HEK293T (cell line): ENCODE results near the gene ATXN2.

ENCODE experiments used
- CTCF ChIA-PET: fragments of 350-600 bp; formaldehyde crosslinking; extraction: SDS; loops from one replicate; lab custom pipeline; 2021; ENCODE audit warnings: antibody characterized with exemption, inconsistent platforms; lab: Yijun Ruan, JAX
- POLR2A ChIA-PET: fragments of 350-600 bp; formaldehyde crosslinking; extraction: SDS; loops from one replicate; lab custom pipeline; 2020; ENCODE audit warnings: antibody characterized with exemption, inconsistent platforms; lab: Yijun Ruan, JAX
- DNase-seq: peaks from one replicate; pipeline ENCODE4 v3.0.0; 2012; ENCODE audit warnings: mixed read lengths; ENCODE audit errors: extremely low spot score
- ARNT ChIP-seq: fragments of 450-650 bp; IDR thresholded peaks from 2 replicates; pipeline ENCODE4 v1.6.1; 2017; ENCODE audit warnings: mild to moderate bottlenecking
- BHLHE40 ChIP-seq: fragments of 450-650 bp; IDR thresholded peaks from 2 replicates; pipeline ENCODE4 v1.6.1; 2016; ENCODE audit warnings: mild to moderate bottlenecking, moderate library complexity, borderline replicate concordance
- CTBP1 ChIP-seq: fragments of 450-650 bp; IDR thresholded peaks from 2 replicates; pipeline ENCODE4 v1.6.1; 2016; ENCODE audit warnings: borderline replicate concordance
- ELF4 ChIP-seq: fragments of 450-650 bp; IDR thresholded peaks from 2 replicates; pipeline ENCODE4 v1.6.1; 2017; ENCODE audit warnings: antibody characterized with exemption
- FOXA1 ChIP-seq: fragments of 450-650 bp; IDR thresholded peaks from 2 replicates; pipeline ENCODE4 v1.6.1; 2016; ENCODE audit warnings: mild to moderate bottlenecking
- FOXK2 ChIP-seq: fragments of 450-650 bp; IDR thresholded peaks from 2 replicates; pipeline ENCODE4 v1.6.1; 2016; ENCODE audit warnings: mild to moderate bottlenecking
- FOXM1 ChIP-seq: fragments of 450-650 bp; IDR thresholded peaks from 2 replicates; pipeline ENCODE4 v1.6.1; 2017; ENCODE audit warnings: mild to moderate bottlenecking, borderline replicate concordance
- HDGF ChIP-seq: fragments of 450-650 bp; IDR thresholded peaks from 2 replicates; pipeline ENCODE4 v1.6.1; 2017; ENCODE audit warnings: antibody characterized with exemption, borderline replicate concordance
- L3MBTL2 ChIP-seq: fragments of 450-650 bp; conservative IDR thresholded peaks from 2 replicates; pipeline ENCODE4 v1.6.1; 2016; ENCODE audit warnings: mild to moderate bottlenecking
- LEF1 ChIP-seq: fragments of 450-650 bp; IDR thresholded peaks from 2 replicates; pipeline ENCODE4 v1.6.1; 2017; ENCODE audit warnings: mild to moderate bottlenecking, borderline replicate concordance
- NFRKB ChIP-seq: fragments of 450-650 bp; IDR thresholded peaks from 2 replicates; pipeline ENCODE4 v1.6.1; 2016; ENCODE audit warnings: mild to moderate bottlenecking, moderate library complexity
- SP1 ChIP-seq: fragments of 450-650 bp; IDR thresholded peaks from 2 replicates; pipeline ENCODE4 v1.6.1; 2017
- SUZ12 ChIP-seq: fragments of 450-650 bp; IDR thresholded peaks from 2 replicates; pipeline ENCODE4 v1.6.1; 2016; ENCODE audit warnings: mild to moderate bottlenecking
- TARDBP ChIP-seq: fragments of 450-650 bp; IDR thresholded peaks from 2 replicates; pipeline ENCODE4 v1.6.1; 2016
- ZNF384 ChIP-seq: fragments of 450-650 bp; IDR thresholded peaks from 2 replicates; pipeline ENCODE4 v1.6.1; 2016
- TF ChIP-seq, protein P1 (sequence below): fragments of 450-650 bp; IDR thresholded peaks from 2 replicates; pipeline ENCODE4 v1.6.1; 2016

Gene ATXN2

DNA sequence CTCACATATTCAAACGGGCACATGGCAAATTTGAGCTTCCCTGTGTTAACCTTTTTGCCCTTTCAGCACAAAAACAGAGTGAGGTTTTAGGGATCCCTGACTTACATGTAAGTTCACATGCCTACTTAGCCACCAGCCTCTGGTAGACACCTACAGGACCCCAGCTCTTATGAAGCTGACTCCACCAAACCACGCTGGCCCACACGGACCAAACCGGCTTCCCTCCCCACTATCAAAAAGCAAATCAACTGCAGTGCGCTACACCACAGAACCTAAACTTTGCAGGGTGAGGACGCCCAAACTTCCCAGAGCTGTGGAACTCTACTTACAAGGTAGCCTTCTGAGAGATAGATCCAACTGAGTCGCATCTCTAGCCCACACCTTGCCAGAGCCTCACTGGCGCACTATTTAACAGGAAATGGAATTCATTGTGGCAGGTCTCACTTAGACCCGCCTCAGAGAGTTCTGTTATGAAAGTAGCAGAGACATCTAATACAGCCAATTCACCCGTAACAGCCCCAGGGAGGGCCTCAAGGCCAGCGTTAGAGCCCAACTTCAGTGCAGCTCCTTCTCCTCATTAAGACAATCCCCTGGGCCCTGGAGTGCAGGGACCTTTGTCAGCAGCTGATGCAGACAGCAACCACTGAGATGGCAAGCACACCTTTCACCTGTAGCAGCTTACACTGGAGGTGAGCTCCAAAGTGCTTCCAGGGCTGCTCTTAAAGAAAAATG is 144.2 kb downstream of the ATXN2 start:
- DNase-seq, result no peak
- TF ChIP-seq FOXM1 (no peak), NFRKB (no peak), BHLHE40 (no peak), L3MBTL2 (no peak), ARNT (no peak), FOXA1 (no peak), FOXK2 (no peak), SP1 (no peak), CTBP1 (no peak), ELF4 (no peak), TARDBP (no peak), ZNF384 (no peak), HDGF (no peak), SUZ12 (no peak)
- TF ChIP-seq, protein P1, sequence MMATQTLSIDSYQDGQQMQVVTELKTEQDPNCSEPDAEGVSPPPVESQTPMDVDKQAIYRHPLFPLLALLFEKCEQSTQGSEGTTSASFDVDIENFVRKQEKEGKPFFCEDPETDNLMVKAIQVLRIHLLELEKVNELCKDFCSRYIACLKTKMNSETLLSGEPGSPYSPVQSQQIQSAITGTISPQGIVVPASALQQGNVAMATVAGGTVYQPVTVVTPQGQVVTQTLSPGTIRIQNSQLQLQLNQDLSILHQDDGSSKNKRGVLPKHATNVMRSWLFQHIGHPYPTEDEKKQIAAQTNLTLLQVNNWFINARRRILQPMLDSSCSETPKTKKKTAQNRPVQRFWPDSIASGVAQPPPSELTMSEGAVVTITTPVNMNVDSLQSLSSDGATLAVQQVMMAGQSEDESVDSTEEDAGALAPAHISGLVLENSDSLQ, result no peak
- ChIA-PET CTCF (interaction anchor here (1.5 kb wide), 1 partner anchor 58 kb away, joined by 4 read pairs; no protein-coding TSS in a partner anchor), POLR2A (no interaction called here)

DNA sequence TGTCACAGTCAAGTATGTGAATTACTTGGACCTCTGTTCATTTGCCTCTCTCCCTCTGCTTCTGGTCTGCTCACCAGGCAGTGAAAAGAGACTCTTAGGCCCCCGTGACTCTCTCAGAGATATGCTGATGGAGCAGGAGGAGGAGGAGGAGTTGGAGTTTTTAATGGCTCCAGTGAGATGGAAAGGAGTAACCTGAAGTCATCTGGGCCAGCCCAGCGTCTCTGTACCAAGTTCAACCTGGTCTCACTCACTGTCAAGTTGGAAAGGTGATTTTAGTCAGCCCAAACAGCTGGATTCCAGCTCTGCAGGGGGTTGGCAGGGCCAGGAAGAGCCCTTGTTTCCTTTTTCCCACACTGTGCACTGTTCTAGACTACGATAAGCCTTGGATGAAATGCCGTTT is 144.8 kb downstream of the ATXN2 start:
- POLR2A ChIA-PET, result no interaction called here
- TF ChIP-seq SP1 (no peak), ELF4 (no peak), LEF1 (no peak), FOXA1 (no peak), SUZ12 (no peak), BHLHE40 (no peak), FOXM1 (no peak), CTBP1 (no peak), HDGF (no peak), FOXK2 (no peak), ZNF384 (no peak), ARNT (no peak), NFRKB (no peak), TARDBP (no peak), L3MBTL2 (no peak)
- TF ChIP-seq, protein P1, result no peak

DNA sequence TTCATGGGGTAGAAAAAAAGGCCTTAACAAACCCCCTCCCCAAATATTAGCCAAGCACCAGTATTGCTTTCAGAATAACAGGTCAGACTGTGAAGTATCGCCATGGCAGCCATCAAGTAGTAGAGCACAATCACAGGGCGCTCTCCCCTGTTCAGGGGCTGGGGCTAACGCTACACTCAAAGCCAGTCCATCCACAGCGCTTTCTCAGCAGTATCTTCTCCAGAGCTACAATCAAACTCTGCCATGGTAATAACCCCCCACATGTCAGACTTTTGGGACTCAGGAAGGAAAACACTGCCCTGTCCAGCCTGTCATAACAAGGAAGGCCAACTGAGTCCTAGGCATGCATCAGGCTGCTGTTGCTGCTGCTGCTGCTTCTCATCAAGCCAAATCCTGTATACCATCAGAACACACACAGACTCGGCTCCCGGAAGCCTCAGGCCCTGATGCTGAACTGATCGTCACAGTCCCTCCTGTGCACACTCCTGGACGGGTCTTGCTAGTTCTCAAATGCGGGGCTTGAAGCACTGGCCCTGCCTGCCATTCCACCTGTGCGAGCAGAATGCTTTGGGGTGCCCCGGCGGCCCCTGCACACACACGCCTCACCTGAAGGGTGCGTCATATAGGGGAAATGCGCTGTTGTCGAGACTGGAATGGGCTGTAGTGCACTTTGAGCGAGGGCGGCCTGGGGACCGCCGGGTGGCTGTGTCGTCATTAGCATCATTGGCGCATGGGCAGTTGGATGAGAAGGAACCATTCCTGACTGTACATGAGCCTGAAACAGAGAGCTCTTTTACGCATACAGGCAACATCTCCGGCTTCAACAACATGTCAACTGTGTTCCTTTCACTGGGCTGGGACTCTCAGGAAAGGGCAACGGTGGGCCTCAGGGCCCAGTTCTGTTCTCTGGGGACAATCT is 145.8 kb downstream of the ATXN2 start:
- no peak for TF ChIP-seq LEF1
- no peak for TF ChIP-seq FOXA1
- ChIA-PET CTCF (interaction anchor here (1.5 to 2.8 kb wide), 2 partner anchors 56 to 57 kb away, joined by 4 to 37 read pairs; no protein-coding TSS in a partner anchor), POLR2A (no interaction called here)
- DNase-seq, result no peak

More for the DNA sequence above, 144.8 kb downstream of the ATXN2 start:
- CTCF ChIA-PET, result interaction anchor here (1.5 kb wide), 1 partner anchor 57 kb away, joined by 4 read pairs; no protein-coding TSS in a partner anchor
- DNase-seq, result no peak

DNA sequence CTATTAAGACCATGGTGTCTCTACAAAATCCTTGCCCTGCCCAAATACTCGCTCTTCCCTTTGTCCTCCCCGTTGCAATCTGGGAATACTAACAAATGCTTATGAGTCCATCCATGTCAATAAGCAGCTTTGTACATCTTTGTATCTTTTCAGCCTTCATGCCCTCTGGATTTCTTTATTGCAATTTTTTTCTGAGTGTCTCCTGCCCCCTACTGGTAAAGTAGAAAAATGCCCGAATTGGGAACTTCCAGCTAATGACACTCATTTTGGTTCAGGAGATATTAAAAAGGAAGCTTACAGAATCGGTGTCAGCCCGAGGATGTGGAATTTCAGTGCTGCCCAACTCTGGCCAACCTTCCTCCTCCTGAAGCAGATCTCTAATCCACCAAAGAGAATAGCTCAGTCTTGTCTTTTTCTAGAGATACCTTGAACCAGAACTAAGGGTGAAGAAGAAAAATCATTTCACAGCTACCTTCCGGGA is 147.4 kb downstream of the ATXN2 start:
- POLR2A ChIA-PET, result interaction anchor here (1.0 to 1.2 kb wide), 3 partner anchors 8 to 234 kb away, joined by 3 read pairs; no protein-coding TSS in a partner anchor
- TF ChIP-seq SUZ12, result no peak
- TF ChIP-seq FOXA1, result no peak
- no peak for TF ChIP-seq NFRKB
- TF ChIP-seq ZNF384, result no peak
- no peak for TF ChIP-seq LEF1
- TF ChIP-seq L3MBTL2, result no peak
- TF ChIP-seq, protein P1, result no peak
- TF ChIP-seq FOXM1, result no peak
- no peak for TF ChIP-seq ELF4
- no peak for TF ChIP-seq HDGF
- no peak for TF ChIP-seq SP1
- no peak for TF ChIP-seq TARDBP
- TF ChIP-seq CTBP1, result no peak
- TF ChIP-seq BHLHE40, result no peak
- TF ChIP-seq FOXK2, result no peak
- TF ChIP-seq ARNT, result no peak
- DNase-seq, result peak; percentile 52
- CTCF ChIA-PET, result interaction anchor here (0.6 to 2.8 kb wide), 19 partner anchors 8 to 554 kb away, joined by 3 to 37 read pairs (median 4); partner anchors contain the start of gene PHETA1

DNA sequence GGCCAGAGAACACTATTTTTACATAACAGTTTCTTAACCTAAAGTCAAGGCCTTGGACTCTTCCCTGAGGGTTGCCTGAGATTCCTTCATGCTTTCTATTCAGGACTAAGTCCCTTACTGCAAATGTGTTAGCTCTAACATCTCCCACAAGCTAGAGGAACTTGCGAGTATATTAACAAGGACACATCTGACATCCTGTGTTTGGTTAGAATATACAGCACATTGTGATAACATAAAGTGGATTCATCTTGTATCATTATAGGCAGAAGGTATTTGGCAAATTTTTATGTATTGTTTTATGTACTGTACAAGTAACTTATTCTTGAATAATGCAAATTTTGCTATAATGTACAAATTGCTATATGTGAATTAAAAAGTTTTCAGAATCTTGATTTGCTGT is 147.9 kb downstream of the ATXN2 start:
- TF ChIP-seq NFRKB, result no peak
- no peak for TF ChIP-seq ELF4
- no peak for TF ChIP-seq SP1
- no peak for TF ChIP-seq FOXK2
- no peak for TF ChIP-seq FOXM1
- no peak for TF ChIP-seq CTBP1
- TF ChIP-seq ARNT, result no peak
- TF ChIP-seq BHLHE40, result no peak
- TF ChIP-seq TARDBP, result no peak
- TF ChIP-seq FOXA1, result no peak
- TF ChIP-seq SUZ12, result no peak
- no peak for TF ChIP-seq ZNF384
- TF ChIP-seq L3MBTL2, result no peak
- TF ChIP-seq HDGF, result no peak
- no peak for TF ChIP-seq LEF1
- TF ChIP-seq, protein P1, result no peak
- DNase-seq, result no peak
- ChIA-PET CTCF (interaction anchor here (0.8 to 2.8 kb wide), 12 partner anchors 8 to 221 kb away, joined by 3 to 37 read pairs (median 5); no protein-coding TSS in a partner anchor), POLR2A (interaction anchor here (1.0 kb wide), 2 partner anchors 52 to 234 kb away, joined by 3 read pairs; no protein-coding TSS in a partner anchor)
